Duodenal mucosa (tissue), 2 donors: Measurements from ENCODE around the gene ATP6V1A.
A peak's percentile ranks its signal among the peaks of the same experiment; 100 is the strongest.

Experiments
- H3K27ac ChIP-seq: one replicate; pipeline ENCODE4 v1.7.0; 2013; ENCODE audit warnings: low read depth, low read length
- H3K27me3 ChIP-seq, 2 donors: one replicate each; pipeline ENCODE4 v1.7.0; 2013; ENCODE audit warnings: low read length in 2 of 2, control low read depth in 1 of 2; ENCODE audit not compliant: insufficient read depth in 2 of 2, control insufficient read depth in 1 of 2
- H3K36me3 ChIP-seq, 2 donors: one replicate each; pipeline ENCODE4 v1.7.0; 2013; ENCODE audit warnings: low read length in 2 of 2, control low read depth in 1 of 2; ENCODE audit not compliant: insufficient read depth in 2 of 2, control insufficient read depth in 1 of 2
- H3K4me1 ChIP-seq, 2 donors: one replicate each; pipeline ENCODE4 v1.7.0; 2013; ENCODE audit warnings: low read length in 2 of 2, control low read depth in 1 of 2; ENCODE audit not compliant: insufficient read depth in 2 of 2, control insufficient read depth in 1 of 2
- H3K4me3 ChIP-seq, 2 donors: one replicate each; pipeline ENCODE4 v1.7.0; 2013; ENCODE audit warnings: low read length in 2 of 2, low read depth in 1 of 2
- H3K9ac ChIP-seq, 2 donors: one replicate each; pipeline ENCODE4 v1.7.0; 2013; ENCODE audit warnings: low read length in 2 of 2, low read depth in 1 of 2
- H3K9me3 ChIP-seq, 2 donors: one replicate each; pipeline ENCODE4 v1.7.0; 2013; ENCODE audit warnings: low read length in 2 of 2, control low read depth in 1 of 2; ENCODE audit not compliant: control insufficient read depth in 1 of 2

ATP6V1A gene

DNA sequence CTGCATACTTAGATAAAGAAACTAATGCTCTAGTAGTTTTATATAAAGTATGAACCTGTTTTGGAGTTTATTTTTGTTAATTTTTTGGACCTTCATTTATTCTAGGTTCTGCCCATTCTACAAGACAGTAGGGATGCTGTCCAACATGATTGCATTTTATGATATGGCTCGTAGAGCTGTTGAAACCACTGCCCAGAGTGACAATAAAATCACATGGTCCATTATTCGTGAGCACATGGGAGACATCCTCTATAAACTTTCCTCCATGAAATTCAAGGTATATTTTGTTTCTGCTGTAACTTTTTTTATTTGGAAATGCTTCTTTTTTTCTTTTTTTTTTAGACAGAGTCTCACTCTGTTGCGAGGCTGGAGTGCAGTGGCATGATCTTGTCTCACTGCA lies 58.4 kb downstream of the ATP6V1A start:
- Histone ChIP-seq H3K4me1 (no peaks in the 10 kb centered on the region), H3K9me3 (no peaks in the 10 kb centered on the region), H3K9ac (no peak overlapping the region), H3K4me3 (no peak overlapping the region), H3K36me3 (peaks cover 8 to 57% of the 10 kb centered on the region in 2 donors), H3K27ac (no peak overlapping the region), H3K27me3 (no peaks in the 10 kb centered on the region)

DNA sequence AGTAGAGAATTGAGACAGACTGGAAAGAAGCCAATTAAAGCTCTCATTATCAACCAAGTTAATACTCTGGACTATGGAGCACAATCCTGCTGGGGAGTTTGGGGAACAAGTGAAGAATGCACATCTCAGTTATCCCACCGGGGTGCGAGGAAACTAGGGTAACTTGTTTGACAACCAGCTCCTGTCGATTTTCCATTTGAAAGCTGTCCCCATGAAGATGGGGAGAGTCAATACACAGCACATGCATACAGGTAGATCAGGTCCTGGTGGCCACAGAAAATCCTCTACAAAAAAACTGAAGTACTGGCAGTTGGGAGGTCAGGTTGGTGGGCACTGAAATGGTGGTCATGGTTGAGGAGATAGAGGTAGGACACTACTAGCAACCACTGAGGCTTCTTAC lies 66.0 kb downstream of the ATP6V1A start:
- no peaks in the 10 kb centered on the region for H3K9me3 ChIP-seq
- no peaks in the 10 kb centered on the region for H3K27me3 ChIP-seq
- no peak overlapping the region for H3K9ac ChIP-seq
- no peak overlapping the region for H3K27ac ChIP-seq
- no peaks in the 10 kb centered on the region for H3K4me1 ChIP-seq
- peaks cover 8 to 9% of the 10 kb centered on the region in 2 donors for H3K36me3 ChIP-seq
- no peak overlapping the region for H3K4me3 ChIP-seq

DNA sequence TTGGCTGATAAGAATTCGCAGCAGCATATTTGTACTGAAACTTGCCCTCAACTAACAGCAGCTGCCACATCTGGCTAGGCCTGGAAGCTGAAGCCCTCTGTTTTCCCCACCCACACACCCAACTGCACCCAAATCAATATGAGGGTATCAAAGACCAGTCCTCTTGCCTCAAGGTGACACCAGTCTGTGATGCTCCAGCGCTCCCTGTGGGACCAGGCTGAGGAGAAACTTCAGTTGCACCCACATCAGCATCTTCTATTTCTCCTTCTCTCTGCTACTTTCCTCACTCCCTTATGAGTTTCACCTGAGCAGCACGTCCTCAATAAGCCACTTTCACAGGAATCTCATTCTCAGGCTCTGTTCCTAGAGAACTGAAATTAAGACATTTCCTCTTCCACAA lies 73.0 kb downstream of the ATP6V1A start:
- Histone ChIP-seq H3K27ac (no peak overlapping the region), H3K9me3 (no peaks in the 10 kb centered on the region), H3K4me1 (no peaks in the 10 kb centered on the region), H3K27me3 (no peaks in the 10 kb centered on the region), H3K9ac (no peak overlapping the region), H3K36me3 (no peaks in the 10 kb centered on the region), H3K4me3 (no peak overlapping the region)

DNA sequence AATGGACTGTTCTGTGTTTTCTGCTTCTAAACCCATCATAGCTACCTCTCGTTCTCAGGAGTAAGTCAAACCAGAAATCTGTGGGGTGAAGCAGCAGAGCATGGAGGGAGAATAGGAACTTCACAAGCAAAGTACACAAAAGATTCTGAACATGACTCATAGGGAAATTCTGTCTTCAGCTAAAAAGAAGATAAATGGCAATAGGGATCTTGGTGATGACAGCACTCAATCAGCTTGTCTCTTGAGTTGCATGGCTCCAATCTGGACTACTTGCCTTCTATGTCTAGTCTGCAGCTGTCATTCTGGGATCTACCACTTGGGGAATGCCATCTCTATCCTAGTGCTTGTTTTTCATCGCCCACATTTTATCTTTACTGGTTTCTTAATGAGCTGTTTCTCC lies 78.3 kb downstream of the ATP6V1A start:
- Histone ChIP-seq H3K4me1 (no peaks in the 10 kb centered on the region), H3K27me3 (no peaks in the 10 kb centered on the region), H3K9ac (no peak overlapping the region), H3K36me3 (no peaks in the 10 kb centered on the region), H3K9me3 (no peaks in the 10 kb centered on the region), H3K27ac (no peak overlapping the region), H3K4me3 (no peak overlapping the region)

DNA sequence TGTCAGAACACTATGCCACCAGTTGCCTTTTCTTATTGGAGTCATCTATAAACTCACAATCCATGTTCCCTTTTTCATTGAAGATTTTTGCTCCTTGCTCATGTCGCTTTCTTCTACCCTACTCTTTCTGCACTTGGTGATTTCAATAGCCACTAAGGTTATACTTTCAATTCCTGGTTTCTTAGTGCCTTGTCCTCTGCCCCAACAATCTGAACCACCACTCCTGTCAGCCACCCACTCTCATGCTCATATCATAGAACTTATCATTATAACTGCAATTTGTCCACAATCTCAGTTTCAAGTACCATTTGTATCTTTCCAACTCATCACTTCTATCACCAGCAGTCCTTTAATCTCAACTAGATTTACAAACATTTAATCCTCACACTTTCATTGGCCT lies 81.8 kb downstream of the ATP6V1A start:
- H3K36me3 ChIP-seq = no peaks in the 10 kb centered on the region
- H3K9me3 ChIP-seq = peaks cover 0 to 4% of the 10 kb centered on the region in 2 donors
- no peaks in the 10 kb centered on the region for H3K27me3 ChIP-seq
- H3K27ac ChIP-seq = no peak overlapping the region
- H3K9ac ChIP-seq = no peak overlapping the region
- no peak overlapping the region for H3K4me3 ChIP-seq
- H3K4me1 ChIP-seq = no peaks in the 10 kb centered on the region

DNA sequence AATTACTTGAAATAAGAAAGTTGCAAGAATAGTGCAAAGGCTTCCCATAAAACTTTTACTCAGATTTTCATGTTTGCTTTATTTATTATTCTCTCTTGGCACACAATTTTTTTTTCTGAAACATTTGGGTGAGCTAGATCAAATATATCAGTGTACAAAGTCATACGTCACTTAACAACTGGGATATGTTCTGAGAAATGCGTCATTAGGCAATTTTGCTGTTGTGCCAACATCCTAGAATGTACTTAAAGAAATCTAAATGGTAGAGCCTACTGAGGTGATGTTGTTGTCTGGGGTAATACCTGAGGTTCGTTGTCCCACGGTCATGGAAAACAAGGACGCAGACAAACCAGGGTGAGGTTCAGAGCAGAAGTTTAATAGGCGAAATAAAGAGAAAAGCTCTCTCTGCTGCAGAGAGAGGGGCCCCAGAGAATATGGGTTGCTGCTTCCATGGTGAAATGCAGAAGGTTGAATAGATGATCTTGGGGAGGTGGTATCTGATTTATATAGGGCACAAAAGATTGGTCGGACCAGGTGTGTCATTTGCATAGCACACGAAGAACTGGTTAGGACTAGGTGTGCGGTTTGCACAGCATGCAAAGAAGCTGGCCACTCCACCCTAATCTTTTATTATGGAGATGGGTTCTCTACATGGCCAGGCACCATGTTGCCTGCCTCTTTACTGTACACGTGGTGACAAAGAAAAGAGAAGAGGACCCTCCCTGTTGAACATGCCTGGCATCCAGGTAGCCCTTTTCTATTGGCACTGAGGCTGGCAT lies 82.9 kb downstream of the ATP6V1A start:
- H3K9me3 ChIP-seq = peaks cover 0 to 4% of the 10 kb centered on the region in 2 donors
- H3K4me3 ChIP-seq = no peak overlapping the region
- no peak overlapping the region for H3K27ac ChIP-seq
- no peak overlapping the region for H3K9ac ChIP-seq
- H3K27me3 ChIP-seq = no peaks in the 10 kb centered on the region
- H3K4me1 ChIP-seq = no peaks in the 10 kb centered on the region
- H3K36me3 ChIP-seq = no peaks in the 10 kb centered on the region

DNA sequence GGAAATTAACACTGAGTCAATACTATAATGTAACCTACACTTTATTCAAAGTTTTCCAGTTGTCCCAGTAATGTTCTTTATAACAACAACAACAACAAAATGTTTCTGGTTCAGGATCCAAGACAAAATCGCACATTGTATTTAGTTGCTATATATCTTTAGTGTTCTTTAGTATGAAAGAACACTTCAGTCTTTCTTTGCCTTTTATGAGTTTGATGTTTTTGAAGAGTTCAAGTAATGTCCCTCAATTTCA lies 84.2 kb downstream of the ATP6V1A start:
- Histone ChIP-seq H3K36me3 (no peaks in the 10 kb centered on the region), H3K4me3 (no peak overlapping the region), H3K4me1 (peaks cover 0 to 3% of the 10 kb centered on the region in 2 donors), H3K9ac (no peak overlapping the region), H3K27me3 (no peaks in the 10 kb centered on the region), H3K27ac (no peak overlapping the region), H3K9me3 (peaks cover 0 to 4% of the 10 kb centered on the region in 2 donors)

DNA sequence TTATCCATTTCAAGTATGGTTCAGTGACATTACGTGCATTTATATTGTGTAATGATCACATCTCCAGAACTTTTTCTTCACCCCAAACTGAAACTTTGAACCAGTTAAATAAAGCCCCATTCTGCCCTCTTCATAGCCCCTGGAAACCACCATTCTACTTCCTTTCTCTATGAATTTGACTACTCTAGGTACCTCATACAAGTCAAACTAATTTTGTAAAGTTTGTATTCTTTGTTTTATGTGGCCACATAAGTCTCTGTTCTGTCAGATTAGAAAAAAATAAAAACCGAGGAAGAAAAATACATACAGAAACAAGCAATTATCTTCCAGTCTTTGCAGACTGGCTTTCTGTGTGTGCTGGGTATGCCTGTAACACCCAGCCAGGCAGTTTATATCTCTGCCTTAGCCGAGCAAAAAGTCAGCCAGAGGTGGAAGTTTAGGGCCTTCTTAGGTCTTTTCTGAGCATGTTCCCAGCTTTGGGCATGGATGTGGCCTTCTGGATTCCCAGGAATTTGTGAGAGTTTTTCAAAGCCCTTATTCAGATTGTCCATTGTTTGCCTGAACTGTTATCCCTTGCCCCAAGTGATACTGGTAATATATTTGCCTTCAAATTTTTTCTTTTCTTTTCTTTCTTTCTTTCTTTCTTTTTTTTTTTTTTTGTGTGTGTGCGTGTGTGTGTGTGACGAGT lies 85.8 kb downstream of the ATP6V1A start:
- Histone ChIP-seq H3K9ac (no peak overlapping the region), H3K36me3 (no peaks in the 10 kb centered on the region), H3K4me1 (peaks cover 0 to 3% of the 10 kb centered on the region in 2 donors), H3K27me3 (no peaks in the 10 kb centered on the region), H3K4me3 (no peak overlapping the region), H3K9me3 (peaks cover 0 to 4% of the 10 kb centered on the region in 2 donors), H3K27ac (no peak overlapping the region)

DNA sequence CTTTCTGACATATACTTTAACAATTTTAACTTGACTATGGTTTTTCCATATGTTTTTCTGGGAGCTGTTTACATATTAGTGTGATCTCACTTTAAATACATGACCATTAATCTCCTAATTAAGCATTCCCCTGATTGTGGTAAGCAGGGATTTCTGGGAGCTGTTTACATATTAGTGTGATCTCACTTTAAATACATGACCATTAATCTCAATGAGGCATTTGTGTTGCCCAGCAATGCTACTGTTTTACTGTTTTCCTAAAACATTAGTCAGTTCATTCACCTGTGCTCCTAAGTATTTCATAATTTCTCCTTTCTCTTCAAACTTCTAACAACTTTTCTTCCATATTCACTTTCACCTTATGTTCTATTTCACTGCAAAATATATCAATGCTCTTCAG lies 88.1 kb downstream of the ATP6V1A start:
- Histone ChIP-seq H3K27ac (no peak overlapping the region), H3K36me3 (no peaks in the 10 kb centered on the region), H3K9me3 (peaks cover 0 to 4% of the 10 kb centered on the region in 2 donors), H3K9ac (no peak overlapping the region), H3K4me3 (peak overlapping the region in 1 of 2 donors; percentile 33), H3K4me1 (peaks cover 0 to 6% of the 10 kb centered on the region in 2 donors), H3K27me3 (no peaks in the 10 kb centered on the region)

DNA sequence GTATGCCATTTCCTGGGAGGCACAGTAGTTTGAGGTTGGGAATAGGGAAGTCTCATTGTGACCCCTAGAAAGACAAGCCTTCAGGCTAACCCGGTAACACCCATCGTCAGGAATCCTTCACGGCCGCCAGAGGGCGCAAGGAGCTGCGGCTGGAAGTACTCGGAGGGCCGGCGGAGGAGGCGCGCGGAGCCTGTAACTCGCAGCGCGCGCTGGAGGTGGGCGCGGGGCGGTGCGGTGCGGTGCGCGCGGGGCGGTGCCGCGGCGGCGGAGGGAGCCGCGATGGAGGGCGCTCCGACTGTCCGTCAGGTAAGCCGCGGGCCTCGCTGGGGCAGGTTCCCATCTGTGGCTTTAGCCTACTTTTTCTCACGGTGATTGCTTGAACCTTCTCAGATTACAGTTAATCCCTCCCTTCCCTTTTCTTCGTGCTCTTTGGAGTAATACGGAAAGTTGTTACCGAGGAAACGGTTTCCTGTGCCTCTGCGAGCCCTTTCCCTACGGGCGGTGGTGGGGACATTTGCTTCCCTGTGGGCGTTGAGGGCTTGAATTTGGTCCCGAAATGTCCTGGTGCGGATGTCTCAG lies 91.9 kb downstream of the ATP6V1A start, which contains the start of gene GRAMD1C:
Gene GRAMD1C, plus strand, starts transcription at position 158 of the 579 bp plus-strand sequence. Its CDS starts 122 bp downstream, at position 280.
- no peaks in the 10 kb centered on the region for H3K36me3 ChIP-seq
- H3K9ac ChIP-seq = peak within 1 kb of the TSS; percentile 54 to 56
- H3K27me3 ChIP-seq = no peaks in the 10 kb centered on the region
- H3K4me3 ChIP-seq = peak within 1 kb of the TSS; percentile 77 to 83
- H3K9me3 ChIP-seq = no peaks in the 10 kb centered on the region
- no peak within 1 kb of the TSS for H3K27ac ChIP-seq
- peaks cover 0 to 6% of the 10 kb centered on the region in 2 donors for H3K4me1 ChIP-seq
